OCI-LY7 (cell line): Measurements from ENCODE around the gene BBX.

Source experiments
- CTCF ChIP-seq: fragments of 200-600 bp; sonication (generic); conservative IDR thresholded peaks from 2 replicates; pipeline ENCODE4 v1.5.1; 2014; ENCODE audit warnings: mild to moderate bottlenecking, antibody characterized with exemption, low read length, moderate library complexity, mixed read lengths
- EZH2phosphoT487 ChIP-seq: fragments of 200-600 bp; sonication (generic); IDR thresholded peaks from 2 replicates; pipeline ENCODE4 v1.6.1; 2018; ENCODE audit warnings: low read depth, borderline replicate concordance, mild to moderate bottlenecking, mixed run types, antibody characterized with exemption, low read length, moderate library complexity, mixed read lengths

GRCh38 chr3:107543666-107544065 is 20.9 kb downstream of the BBX start:
- TF ChIP-seq CTCF (peak; percentile 76), EZH2phosphoT487 (no peak)
